Measurements from ENCODE around the gene PRKG2.

DNA sequence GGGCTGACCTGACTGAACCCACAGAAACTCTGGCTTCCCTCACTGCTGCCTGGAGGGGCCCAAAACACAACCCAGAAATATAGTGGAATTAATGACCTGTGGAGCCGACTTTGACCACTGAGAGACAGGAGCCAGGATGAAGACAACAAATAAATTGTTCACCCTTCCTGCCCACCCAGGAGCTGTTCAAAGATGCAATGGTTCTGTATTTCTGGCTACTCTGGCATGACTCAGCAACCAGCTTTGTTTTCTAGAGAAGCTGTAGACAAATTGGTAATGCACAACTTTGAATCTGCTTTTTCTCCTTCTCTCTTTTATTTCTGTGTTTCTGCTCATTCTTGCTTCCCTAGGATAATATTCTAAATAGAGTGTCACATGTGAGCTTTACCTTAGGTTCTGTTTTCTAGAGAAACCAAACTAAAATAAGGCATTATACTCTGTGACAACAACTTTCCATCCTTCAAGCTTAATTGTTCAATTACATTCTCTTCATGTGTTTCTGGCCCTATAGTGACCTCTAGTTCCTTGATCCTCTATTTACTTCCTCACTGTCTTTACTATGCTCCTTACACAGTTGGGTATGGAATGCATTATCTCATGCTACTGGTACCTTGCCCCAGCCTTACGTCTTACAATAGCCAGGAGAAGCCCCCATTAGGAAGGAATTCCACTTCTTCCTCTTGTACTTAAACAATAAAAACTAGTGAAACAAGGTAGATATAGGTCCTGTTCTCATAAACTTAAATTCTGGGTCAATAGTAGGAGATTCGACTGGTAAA lies 6.5 kb upstream of the PRKG2 start:
- TF ChIP-seq, protein P1, sequence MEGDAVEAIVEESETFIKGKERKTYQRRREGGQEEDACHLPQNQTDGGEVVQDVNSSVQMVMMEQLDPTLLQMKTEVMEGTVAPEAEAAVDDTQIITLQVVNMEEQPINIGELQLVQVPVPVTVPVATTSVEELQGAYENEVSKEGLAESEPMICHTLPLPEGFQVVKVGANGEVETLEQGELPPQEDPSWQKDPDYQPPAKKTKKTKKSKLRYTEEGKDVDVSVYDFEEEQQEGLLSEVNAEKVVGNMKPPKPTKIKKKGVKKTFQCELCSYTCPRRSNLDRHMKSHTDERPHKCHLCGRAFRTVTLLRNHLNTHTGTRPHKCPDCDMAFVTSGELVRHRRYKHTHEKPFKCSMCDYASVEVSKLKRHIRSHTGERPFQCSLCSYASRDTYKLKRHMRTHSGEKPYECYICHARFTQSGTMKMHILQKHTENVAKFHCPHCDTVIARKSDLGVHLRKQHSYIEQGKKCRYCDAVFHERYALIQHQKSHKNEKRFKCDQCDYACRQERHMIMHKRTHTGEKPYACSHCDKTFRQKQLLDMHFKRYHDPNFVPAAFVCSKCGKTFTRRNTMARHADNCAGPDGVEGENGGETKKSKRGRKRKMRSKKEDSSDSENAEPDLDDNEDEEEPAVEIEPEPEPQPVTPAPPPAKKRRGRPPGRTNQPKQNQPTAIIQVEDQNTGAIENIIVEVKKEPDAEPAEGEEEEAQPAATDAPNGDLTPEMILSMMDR (IDR thresholded peaks at IDR 0.05; ENCODE audit: poor library complexity) = no peak
- TF ChIP-seq EZH2 (IDR thresholded peaks at IDR 0.05; ENCODE audit: borderline replicate concordance) = no peak
- no peak for TF ChIP-seq EZH2phosphoT487 (IDR thresholded peaks at IDR 0.05; ENCODE audit: low read depth, severe bottlenecking, unreplicated experiment)
